NCI-H226 (cell line): ENCODE results near the gene TGFBR3.
"Not testable (repeated sequence)": the region's sequence is repeated elsewhere in the genome, so short reads cannot be mapped to it uniquely, and the experiment has no call there.

Source experiments
- DNase-seq: peaks from one replicate; pipeline ENCODE4 v3.0.0-alpha.2; 2015

TGFBR3 gene

GRCh38 chr1:91673613-91674012 lies 212.3 kb downstream of the TGFBR3 start:
- no peak for DNase-seq

GRCh38 chr1:91672601-91673161 lies 213.3 kb downstream of the TGFBR3 start:
- DNase-seq = no peak

GRCh38 chr1:91670781-91671180 lies 215.2 kb downstream of the TGFBR3 start:
- no peak for DNase-seq

GRCh38 chr1:91669584-91670350 lies 216.2 kb downstream of the TGFBR3 start:
- DNase-seq = no peak

GRCh38 chr1:91666651-91667050 lies 219.3 kb downstream of the TGFBR3 start:
- not testable (repeated sequence) for DNase-seq

GRCh38 chr1:91661121-91661520 lies 224.8 kb downstream of the TGFBR3 start:
- DNase-seq = no peak

GRCh38 chr1:91660708-91661107 lies 225.2 kb downstream of the TGFBR3 start:
- no peak for DNase-seq

GRCh38 chr1:91655912-91656449 lies 230.0 kb downstream of the TGFBR3 start:
- no peak for DNase-seq

- no peak for DNase-seq
These were observed 232.8 kb downstream of the TGFBR3 start for GRCh38 chr1:91653183-91653582.

GRCh38 chr1:91651661-91652071 lies 234.3 kb downstream of the TGFBR3 start:
- DNase-seq = peak; percentile 25

GRCh38 chr1:91651243-91651642 lies 234.7 kb downstream of the TGFBR3 start:
- DNase-seq = no peak

- peak; percentile 94 for DNase-seq
These were observed 235.2 kb downstream of the TGFBR3 start for GRCh38 chr1:91650764-91651163.

- peak; percentile 28 for DNase-seq
These were observed 238.9 kb downstream of the TGFBR3 start for GRCh38 chr1:91647061-91647460.

GRCh38 chr1:91645031-91645430 lies 240.9 kb downstream of the TGFBR3 start:
- DNase-seq = no peak

GRCh38 chr1:91643431-91643830 lies 242.5 kb downstream of the TGFBR3 start:
- DNase-seq = no peak

GRCh38 chr1:91640877-91641526 lies 244.9 kb downstream of the TGFBR3 start:
- DNase-seq = no peak

- no peak for DNase-seq
These were observed 248.4 kb downstream of the TGFBR3 start for GRCh38 chr1:91637539-91637994.

- no peak for DNase-seq
These were observed 250.2 kb downstream of the TGFBR3 start for GRCh38 chr1:91635763-91636162.

- no peak for DNase-seq
These were observed 252.5 kb downstream of the TGFBR3 start for GRCh38 chr1:91633438-91633837.

GRCh38 chr1:91631718-91632330 lies 254.1 kb downstream of the TGFBR3 start:
- DNase-seq = no peak

- DNase-seq = no peak
These were observed 255.1 kb downstream of the TGFBR3 start for GRCh38 chr1:91630803-91631202.
